HepG2 (cell line): ENCODE data around the gene RPS19BP1. TPM values are rescaled to one million over a fixed set of nuclear protein-coding genes. Genes with fewer than 3 reads are reported as not detected.

Experiments
- HIVEP1 ChIP-seq: sonication (generic); formaldehyde crosslinking; IDR thresholded peaks from 2 replicates; pipeline ENCODE4 v1.4.0; 2020; ENCODE audit warnings: mild to moderate bottlenecking, missing genetic modification reagents
- HMG20A ChIP-seq: IDR thresholded peaks from 2 replicates; pipeline ENCODE4 v1.6.1; 2016; ENCODE audit warnings: borderline replicate concordance
- HMG20B ChIP-seq: conservative IDR thresholded peaks from 2 replicates; pipeline ENCODE4 v1.6.1; 2016; ENCODE audit warnings: missing genetic modification reagents, missing compliant biosample characterization
- MYC ChIP-seq: sonication (generic); formaldehyde crosslinking; IDR thresholded peaks from 2 replicates; pipeline ENCODE4 v1.9.0; 2021; ENCODE audit warnings: missing genetic modification reagents, borderline replicate concordance
- MZF1 ChIP-seq: sonication (generic); formaldehyde crosslinking; IDR thresholded peaks from 2 replicates; pipeline ENCODE4 v1.8.1; 2023; ENCODE audit warnings: mild to moderate bottlenecking, missing genetic modification reagents, borderline replicate concordance
- NFATC3 ChIP-seq: sonication (generic); formaldehyde crosslinking; IDR thresholded peaks from 2 replicates; pipeline ENCODE4 v1.5.1; 2020; ENCODE audit warnings: mild to moderate bottlenecking, missing genetic modification reagents
- SRSF9 ChIP-seq: fragments of 200-400 bp; formaldehyde crosslinking; IDR thresholded peaks from 2 replicates; pipeline ENCODE4 v1.6.1; 2018; ENCODE audit warnings: borderline replicate concordance, mild to moderate bottlenecking, low read depth, low read length; ENCODE audit not compliant: insufficient read depth, poor library complexity, severe bottlenecking
- ZFY ChIP-seq: sonication (generic); formaldehyde crosslinking; IDR thresholded peaks from 2 replicates; pipeline ENCODE4 v1.4.0; 2020; ENCODE audit warnings: missing genetic modification reagents
- ZNF12 ChIP-seq: sonication (generic); formaldehyde crosslinking; IDR thresholded peaks from 2 replicates; pipeline ENCODE4 v1.5.0; 2020; ENCODE audit warnings: missing genetic modification reagents
- ZNF674 ChIP-seq: sonication (generic); formaldehyde crosslinking; IDR thresholded peaks from 2 replicates; pipeline ENCODE4 v1.5.0; 2020; ENCODE audit warnings: low read depth, mild to moderate bottlenecking, missing genetic modification reagents
- ZNF773 ChIP-seq: sonication (generic); formaldehyde crosslinking; IDR thresholded peaks from 2 replicates; pipeline ENCODE4 v1.4.0; 2020; ENCODE audit warnings: missing genetic modification reagents, borderline replicate concordance
- ZSCAN22 ChIP-seq: sonication (generic); formaldehyde crosslinking; IDR thresholded peaks from 2 replicates; pipeline ENCODE4 v1.4.0; 2020; ENCODE audit warnings: mild to moderate bottlenecking, missing genetic modification reagents
- polyA plus RNA-seq, 8 experiments: library from polyadenylated mRNA; depleted of rRNA in 3 of 8; stranded (reverse) in 7 of 8; unstranded in 1 of 8; fragments of >200 nt; fragmentation: Illumina TruSeq in 4 of 8; extraction: Trizol in 4 of 8; gene quantifications; 2 replicates each; pipeline versions ENCODE4 v1.2.1 to v1.2.3, GENCODE V29; 2011 to 2016; ENCODE audit warnings: low read depth in 4 of 8, missing spikeins in 1 of 8, mixed read lengths in 1 of 8; ENCODE audit not compliant: insufficient read depth in 1 of 8
- total RNA-seq, 5 experiments: library from RNA; depleted of rRNA; stranded (reverse); fragments of >200 nt; fragmentation: Illumina TruSeq; extraction: Trizol; gene quantifications; 2 replicates each; pipeline ENCODE4 v1.2.3, GENCODE V29; 2016; ENCODE audit warnings: low read depth in 1 of 5
- TF ChIP-seq, protein P1 (sequence below): IDR thresholded peaks from 2 replicates; pipeline ENCODE4 v1.6.1; 2016; ENCODE audit warnings: missing biosample characterization, missing genetic modification reagents, low read depth
- TF ChIP-seq, protein P2 (sequence below): sonication (generic); formaldehyde crosslinking; IDR thresholded peaks from 2 replicates; pipeline ENCODE4 v1.4.0; 2020; ENCODE audit warnings: missing genetic modification reagents
- TF ChIP-seq, protein P3 (sequence below): sonication (generic); formaldehyde crosslinking; IDR thresholded peaks from 2 replicates; pipeline ENCODE4 v1.4.0; 2020; ENCODE audit warnings: low read depth, missing genetic modification reagents
- TF ChIP-seq, protein P4 (sequence below): sonication (generic); formaldehyde crosslinking; conservative IDR thresholded peaks from 2 replicates; pipeline ENCODE4 v1.8.0; 2022; ENCODE audit warnings: missing genetic modification reagents
- TF ChIP-seq, protein P5 (sequence below): IDR thresholded peaks from 2 replicates; pipeline ENCODE4 v1.6.1; 2012; ENCODE audit warnings: low read depth, low read length, improper control_type of control experiment

RPS19BP1 gene
- total and polyA plus RNA-seq, 2 of the 13 experiments (the other 11 are each of a cell fraction or from before 2014, with no cell fraction given) = 44.3 to 81.3 TPM

DNA sequence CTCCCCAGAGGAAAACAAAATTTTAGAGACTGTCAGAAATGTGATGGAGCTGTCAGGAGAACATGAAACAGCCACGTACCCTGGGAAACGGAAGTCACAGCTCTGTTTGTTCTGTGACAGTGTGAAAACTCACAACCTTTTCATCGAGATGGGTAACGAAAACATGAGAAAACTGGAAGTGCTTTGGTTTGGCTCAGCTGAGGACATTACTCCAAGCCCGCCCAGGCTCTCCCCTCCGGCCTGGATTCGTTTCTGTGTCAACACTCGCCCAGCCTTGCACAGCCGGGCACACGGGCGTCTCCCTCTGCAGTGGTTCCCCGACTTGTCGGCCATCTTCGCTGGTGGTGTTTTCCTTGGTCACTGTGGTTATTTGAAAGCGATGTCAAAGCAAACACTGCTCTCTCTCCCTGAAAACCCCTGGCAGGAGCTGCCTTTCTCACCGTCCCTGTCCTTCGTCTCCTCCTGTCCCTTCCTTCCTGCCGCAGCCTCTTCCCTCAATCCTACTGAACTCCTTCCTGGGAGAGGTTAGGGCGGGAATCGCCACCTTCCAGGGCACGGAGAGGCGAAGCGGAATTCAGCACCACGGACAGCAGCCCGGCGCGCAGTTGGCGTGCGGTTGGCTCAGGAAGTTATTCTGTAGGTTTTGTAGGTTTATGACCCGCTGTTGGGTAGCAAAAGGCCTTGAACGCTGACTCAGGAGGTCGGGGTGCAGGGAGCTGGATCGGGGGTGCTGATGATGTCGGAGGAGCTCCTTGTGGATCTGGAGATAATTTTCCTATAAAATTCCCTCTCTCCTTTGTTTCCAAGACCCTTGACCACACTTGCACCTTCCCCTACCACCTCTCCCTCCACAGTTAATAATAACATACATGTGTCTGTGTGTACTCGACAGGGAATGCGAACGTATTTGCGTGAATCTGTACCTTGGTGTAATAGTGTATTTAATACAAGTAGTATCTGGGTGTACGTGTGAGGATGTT, 13.1 kb upstream of the RPS19BP1 start (continued):
- TF ChIP-seq, protein P1, sequence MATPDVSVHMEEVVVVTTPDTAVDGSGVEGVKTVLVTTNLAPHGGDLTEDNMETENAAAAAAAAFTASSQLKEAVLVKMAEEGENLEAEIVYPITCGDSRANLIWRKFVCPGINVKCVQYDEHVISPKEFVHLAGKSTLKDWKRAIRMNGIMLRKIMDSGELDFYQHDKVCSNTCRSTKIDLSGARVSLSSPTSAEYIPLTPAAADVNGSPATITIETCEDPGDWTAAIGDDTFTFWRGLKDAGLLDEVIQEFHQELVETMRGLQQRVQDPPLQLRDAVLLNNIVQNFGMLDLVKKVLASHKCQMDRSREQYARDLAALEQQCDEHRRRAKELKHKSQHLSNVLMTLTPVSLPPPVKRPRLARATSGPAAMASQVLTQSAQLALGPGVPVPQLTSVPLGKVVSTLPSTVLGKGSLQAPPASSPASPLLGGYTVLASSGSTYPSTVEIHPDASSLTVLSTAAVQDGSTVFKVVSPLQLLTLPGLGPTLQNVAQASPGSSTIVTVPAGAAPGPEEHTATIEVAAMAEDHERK (CRISPR knock-in tag) = peak; percentile 43; the same call in 1 of the 2 replicates
- TF ChIP-seq HMG20A (CRISPR knock-in tag) (peak; percentile 46; the same call in 1 of the 2 replicates), ZNF773 (peak; percentile 96; the same call in 1 of the 2 replicates), ZNF674 (CRISPR knock-in tag) (no peak), MZF1 (CRISPR knock-in tag) (no peak), SRSF9 (no peak), ZFY (CRISPR knock-in tag) (peak; percentile 47; the same call in 1 of the 2 replicates), ZNF12 (CRISPR knock-in tag) (peak; percentile 86; the same call in 1 of the 2 replicates), HIVEP1 (CRISPR knock-in tag) (no peak), HMG20B (CRISPR knock-in tag) (peak; percentile 75), NFATC3 (CRISPR knock-in tag) (no peak), ZSCAN22 (CRISPR knock-in tag) (no peak), MYC (CRISPR knock-in tag) (peak; percentile 52; the same call in 1 of the 2 replicates)
- TF ChIP-seq, protein P2, sequence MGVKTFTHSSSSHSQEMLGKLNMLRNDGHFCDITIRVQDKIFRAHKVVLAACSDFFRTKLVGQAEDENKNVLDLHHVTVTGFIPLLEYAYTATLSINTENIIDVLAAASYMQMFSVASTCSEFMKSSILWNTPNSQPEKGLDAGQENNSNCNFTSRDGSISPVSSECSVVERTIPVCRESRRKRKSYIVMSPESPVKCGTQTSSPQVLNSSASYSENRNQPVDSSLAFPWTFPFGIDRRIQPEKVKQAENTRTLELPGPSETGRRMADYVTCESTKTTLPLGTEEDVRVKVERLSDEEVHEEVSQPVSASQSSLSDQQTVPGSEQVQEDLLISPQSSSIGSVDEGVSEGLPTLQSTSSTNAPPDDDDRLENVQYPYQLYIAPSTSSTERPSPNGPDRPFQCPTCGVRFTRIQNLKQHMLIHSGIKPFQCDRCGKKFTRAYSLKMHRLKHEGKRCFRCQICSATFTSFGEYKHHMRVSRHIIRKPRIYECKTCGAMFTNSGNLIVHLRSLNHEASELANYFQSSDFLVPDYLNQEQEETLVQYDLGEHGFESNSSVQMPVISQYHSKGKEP (CRISPR knock-in tag) = peak; percentile 94
- TF ChIP-seq, protein P3, sequence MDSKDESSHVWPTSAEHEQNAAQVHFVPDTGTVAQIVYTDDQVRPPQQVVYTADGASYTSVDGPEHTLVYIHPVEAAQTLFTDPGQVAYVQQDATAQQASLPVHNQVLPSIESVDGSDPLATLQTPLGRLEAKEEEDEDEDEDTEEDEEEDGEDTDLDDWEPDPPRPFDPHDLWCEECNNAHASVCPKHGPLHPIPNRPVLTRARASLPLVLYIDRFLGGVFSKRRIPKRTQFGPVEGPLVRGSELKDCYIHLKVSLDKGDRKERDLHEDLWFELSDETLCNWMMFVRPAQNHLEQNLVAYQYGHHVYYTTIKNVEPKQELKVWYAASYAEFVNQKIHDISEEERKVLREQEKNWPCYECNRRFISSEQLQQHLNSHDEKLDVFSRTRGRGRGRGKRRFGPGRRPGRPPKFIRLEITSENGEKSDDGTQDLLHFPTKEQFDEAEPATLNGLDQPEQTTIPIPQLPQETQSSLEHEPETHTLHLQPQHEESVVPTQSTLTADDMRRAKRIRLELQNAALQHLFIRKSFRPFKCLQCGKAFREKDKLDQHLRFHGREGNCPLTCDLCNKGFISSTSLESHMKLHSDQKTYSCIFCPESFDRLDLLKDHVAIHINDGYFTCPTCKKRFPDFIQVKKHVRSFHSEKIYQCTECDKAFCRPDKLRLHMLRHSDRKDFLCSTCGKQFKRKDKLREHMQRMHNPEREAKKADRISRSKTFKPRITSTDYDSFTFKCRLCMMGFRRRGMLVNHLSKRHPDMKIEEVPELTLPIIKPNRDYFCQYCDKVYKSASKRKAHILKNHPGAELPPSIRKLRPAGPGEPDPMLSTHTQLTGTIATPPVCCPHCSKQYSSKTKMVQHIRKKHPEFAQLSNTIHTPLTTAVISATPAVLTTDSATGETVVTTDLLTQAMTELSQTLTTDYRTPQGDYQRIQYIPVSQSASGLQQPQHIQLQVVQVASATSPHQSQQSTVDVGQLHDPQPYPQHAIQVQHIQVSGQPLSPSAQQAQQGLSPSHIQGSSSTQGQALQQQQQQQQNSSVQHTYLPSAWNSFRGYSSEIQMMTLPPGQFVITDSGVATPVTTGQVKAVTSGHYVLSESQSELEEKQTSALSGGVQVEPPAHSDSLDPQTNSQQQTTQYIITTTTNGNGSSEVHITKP = peak; percentile 72; the same call in 1 of the 2 replicates
- TF ChIP-seq, protein P4, sequence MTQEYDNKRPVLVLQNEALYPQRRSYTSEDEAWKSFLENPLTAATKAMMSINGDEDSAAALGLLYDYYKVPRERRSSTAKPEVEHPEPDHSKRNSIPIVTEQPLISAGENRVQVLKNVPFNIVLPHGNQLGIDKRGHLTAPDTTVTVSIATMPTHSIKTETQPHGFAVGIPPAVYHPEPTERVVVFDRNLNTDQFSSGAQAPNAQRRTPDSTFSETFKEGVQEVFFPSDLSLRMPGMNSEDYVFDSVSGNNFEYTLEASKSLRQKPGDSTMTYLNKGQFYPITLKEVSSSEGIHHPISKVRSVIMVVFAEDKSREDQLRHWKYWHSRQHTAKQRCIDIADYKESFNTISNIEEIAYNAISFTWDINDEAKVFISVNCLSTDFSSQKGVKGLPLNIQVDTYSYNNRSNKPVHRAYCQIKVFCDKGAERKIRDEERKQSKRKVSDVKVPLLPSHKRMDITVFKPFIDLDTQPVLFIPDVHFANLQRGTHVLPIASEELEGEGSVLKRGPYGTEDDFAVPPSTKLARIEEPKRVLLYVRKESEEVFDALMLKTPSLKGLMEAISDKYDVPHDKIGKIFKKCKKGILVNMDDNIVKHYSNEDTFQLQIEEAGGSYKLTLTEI (CRISPR knock-in tag) = no peak
- TF ChIP-seq, protein P5, sequence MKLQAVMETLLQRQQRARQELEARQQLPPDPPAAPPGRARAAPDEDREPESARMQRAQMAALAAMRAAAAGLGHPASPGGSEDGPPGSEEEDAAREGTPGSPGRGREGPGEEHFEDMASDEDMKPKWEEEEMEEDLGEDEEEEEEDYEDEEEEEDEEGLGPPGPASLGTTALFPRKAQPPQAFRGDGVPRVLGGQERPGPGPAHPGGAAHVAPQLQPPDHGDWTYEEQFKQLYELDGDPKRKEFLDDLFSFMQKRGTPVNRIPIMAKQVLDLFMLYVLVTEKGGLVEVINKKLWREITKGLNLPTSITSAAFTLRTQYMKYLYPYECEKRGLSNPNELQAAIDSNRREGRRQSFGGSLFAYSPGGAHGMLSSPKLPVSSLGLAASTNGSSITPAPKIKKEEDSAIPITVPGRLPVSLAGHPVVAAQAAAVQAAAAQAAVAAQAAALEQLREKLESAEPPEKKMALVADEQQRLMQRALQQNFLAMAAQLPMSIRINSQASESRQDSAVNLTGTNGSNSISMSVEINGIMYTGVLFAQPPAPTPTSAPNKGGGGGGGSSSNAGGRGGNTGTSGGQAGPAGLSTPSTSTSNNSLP = no peak
